Right atrium auricular region (tissue), 2 donors: ENCODE results near the gene CASS4. TPM values are rescaled to one million over a fixed set of nuclear protein-coding genes. Genes with fewer than 3 reads are reported as not detected.

Source experiments
- DNase-seq: peaks from one replicate; pipeline ENCODE4 v3.0.0-alpha.2; 2019; ENCODE audit warnings: low spot score
- H3K27ac ChIP-seq, 2 donors: fragments of 200-600 bp; sonication (generic); 1 replicate in 1 of 2; 2 replicates in 1 of 2; pipeline ENCODE4 v1.5.1; 2016 to 2019
- H3K27me3 ChIP-seq, 2 donors: fragments of 200-600 bp; sonication (generic); one replicate each; pipeline versions ENCODE4 v1.5.1 to v1.6.0; 2017 to 2019
- H3K36me3 ChIP-seq: fragments of 200-600 bp; sonication (generic); one replicate; pipeline ENCODE4 v1.5.1; 2016
- H3K4me1 ChIP-seq, 2 donors: fragments of 200-600 bp; sonication (generic); one replicate each; pipeline versions ENCODE4 v1.5.1 to v1.6.0; 2017 to 2019
- H3K4me3 ChIP-seq, 2 donors: fragments of 200-600 bp; sonication (generic); 1 replicate in 1 of 2; 2 replicates in 1 of 2; pipeline ENCODE4 v1.5.1; 2017 to 2019; ENCODE audit warnings: mild to moderate bottlenecking in 1 of 2, moderate library complexity in 1 of 2
- H3K9me3 ChIP-seq, 2 donors: fragments of 200-600 bp; sonication (generic); one replicate each; pipeline ENCODE4 v1.5.1; 2019
- total RNA-seq, 2 donors: library from RNA; depleted of rRNA; stranded (reverse); fragments of >200 nt; gene quantifications; one replicate each; pipeline ENCODE4 v1.1.0, GENCODE V29; 2016
- TF ChIP-seq, protein P1 (sequence below), 2 donors: fragments of 200-600 bp; sonication (generic); IDR thresholded peaks; one replicate each; pipeline ENCODE4 v1.5.1; 2019; ENCODE audit warnings: antibody characterized with exemption in 2 of 2

The CASS4 gene, protein sequence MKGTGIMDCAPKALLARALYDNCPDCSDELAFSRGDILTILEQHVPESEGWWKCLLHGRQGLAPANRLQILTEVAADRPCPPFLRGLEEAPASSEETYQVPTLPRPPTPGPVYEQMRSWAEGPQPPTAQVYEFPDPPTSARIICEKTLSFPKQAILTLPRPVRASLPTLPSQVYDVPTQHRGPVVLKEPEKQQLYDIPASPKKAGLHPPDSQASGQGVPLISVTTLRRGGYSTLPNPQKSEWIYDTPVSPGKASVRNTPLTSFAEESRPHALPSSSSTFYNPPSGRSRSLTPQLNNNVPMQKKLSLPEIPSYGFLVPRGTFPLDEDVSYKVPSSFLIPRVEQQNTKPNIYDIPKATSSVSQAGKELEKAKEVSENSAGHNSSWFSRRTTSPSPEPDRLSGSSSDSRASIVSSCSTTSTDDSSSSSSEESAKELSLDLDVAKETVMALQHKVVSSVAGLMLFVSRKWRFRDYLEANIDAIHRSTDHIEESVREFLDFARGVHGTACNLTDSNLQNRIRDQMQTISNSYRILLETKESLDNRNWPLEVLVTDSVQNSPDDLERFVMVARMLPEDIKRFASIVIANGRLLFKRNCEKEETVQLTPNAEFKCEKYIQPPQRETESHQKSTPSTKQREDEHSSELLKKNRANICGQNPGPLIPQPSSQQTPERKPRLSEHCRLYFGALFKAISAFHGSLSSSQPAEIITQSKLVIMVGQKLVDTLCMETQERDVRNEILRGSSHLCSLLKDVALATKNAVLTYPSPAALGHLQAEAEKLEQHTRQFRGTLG
- total RNA-seq = 1 to 10 TPM; 2.0 to 2.4 TPM

DNA sequence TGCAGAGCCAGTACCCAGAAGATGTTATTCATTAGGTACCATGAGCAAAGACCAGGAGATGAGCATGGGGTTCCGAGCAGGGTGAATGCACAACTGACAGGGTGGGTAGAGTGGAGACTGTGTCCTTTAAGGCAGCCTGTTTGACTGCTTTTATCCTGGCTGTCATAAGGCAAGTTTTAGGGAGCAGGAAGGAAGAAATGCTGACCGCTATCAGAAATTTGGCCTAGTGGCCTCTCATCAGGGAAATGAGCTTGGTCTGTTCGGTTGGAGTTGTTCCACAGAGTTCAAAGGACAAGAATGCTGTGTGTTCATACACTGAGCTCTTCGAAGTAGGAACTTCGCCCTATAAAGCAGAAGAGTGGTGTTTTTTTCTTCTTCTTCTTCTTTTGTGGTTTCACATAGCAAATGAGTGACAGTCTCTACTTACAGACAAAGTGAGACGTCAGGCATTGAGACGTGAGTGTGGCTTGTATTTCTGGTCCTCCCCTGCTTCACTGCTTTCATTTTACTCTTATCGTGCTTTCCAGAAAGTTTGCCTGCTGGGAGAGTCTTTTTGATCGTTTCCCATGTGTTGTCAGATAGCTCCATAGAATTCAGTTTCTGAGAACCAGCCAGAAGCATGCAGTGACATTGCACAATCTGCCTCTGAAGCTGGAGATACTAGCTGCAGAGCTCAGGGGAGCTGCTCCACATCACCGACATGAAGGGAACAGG lies at the start of gene CASS4:
TSS of gene CASS4 (plus strand) at position 502 of the 714 bp plus-strand sequence. CDS start at position 701, 199 bp downstream.
- Histone ChIP-seq H3K36me3 (peaks cover 7% of the 10 kb centered on the region), H3K27ac (peak within 1 kb of the TSS; percentile 43 to 51), H3K4me3 (peak within 1 kb of the TSS in 1 of 2 donors; percentile 21), H3K9me3 (no peaks in the 10 kb centered on the region), H3K27me3 (no peaks in the 10 kb centered on the region), H3K4me1 (peaks cover 0 to 22% of the 10 kb centered on the region in 2 donors)
- TF ChIP-seq, protein P1, sequence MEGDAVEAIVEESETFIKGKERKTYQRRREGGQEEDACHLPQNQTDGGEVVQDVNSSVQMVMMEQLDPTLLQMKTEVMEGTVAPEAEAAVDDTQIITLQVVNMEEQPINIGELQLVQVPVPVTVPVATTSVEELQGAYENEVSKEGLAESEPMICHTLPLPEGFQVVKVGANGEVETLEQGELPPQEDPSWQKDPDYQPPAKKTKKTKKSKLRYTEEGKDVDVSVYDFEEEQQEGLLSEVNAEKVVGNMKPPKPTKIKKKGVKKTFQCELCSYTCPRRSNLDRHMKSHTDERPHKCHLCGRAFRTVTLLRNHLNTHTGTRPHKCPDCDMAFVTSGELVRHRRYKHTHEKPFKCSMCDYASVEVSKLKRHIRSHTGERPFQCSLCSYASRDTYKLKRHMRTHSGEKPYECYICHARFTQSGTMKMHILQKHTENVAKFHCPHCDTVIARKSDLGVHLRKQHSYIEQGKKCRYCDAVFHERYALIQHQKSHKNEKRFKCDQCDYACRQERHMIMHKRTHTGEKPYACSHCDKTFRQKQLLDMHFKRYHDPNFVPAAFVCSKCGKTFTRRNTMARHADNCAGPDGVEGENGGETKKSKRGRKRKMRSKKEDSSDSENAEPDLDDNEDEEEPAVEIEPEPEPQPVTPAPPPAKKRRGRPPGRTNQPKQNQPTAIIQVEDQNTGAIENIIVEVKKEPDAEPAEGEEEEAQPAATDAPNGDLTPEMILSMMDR (IDR thresholded peaks at IDR 0.05) = no peak
- no peak for DNase-seq

DNA sequence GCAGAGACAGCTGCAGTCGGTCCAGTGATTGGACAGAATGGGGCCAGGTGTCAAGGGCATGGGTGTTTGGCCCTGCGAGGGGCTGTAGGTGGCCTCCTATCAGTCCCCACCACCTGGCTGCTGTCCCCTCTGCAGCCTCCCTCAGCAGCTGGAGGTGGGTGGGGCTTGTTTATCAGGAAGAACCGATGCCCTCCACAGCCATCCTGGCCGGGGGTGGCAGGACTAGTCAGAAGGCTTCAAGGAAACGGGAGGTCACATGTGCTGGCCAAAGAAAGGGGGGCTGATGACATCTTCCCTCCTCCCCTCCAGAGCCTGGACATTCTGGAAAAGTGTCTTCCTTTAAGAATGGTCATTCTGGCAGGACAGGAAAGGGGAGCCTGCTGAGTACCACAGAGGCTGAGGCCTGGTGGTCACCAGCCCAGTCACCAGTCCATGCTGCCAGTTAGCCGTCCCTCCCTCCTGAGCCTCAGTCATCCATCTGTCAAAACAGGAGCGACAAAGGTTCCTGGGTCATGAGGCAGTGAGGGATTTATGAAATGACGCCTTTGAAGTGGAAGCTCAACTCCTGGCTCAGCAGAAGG lies 49.1 kb upstream of the CASS4 start:
- Histone ChIP-seq H3K27ac (no peak overlapping the region), H3K9me3 (no peaks in the 10 kb centered on the region), H3K36me3 (peaks cover 24% of the 10 kb centered on the region), H3K4me1 (peaks cover 0 to 30% of the 10 kb centered on the region in 2 donors), H3K4me3 (no peak overlapping the region), H3K27me3 (no peaks in the 10 kb centered on the region)
- TF ChIP-seq, protein P1 (IDR thresholded peaks at IDR 0.05) = no peak
- DNase-seq = no peak

- Histone ChIP-seq H3K27me3 (no peaks in the 10 kb centered on the region), H3K4me3 (no peak overlapping the region), H3K36me3 (peaks cover 24% of the 10 kb centered on the region), H3K4me1 (peaks cover 0 to 30% of the 10 kb centered on the region in 2 donors), H3K9me3 (no peaks in the 10 kb centered on the region), H3K27ac (no peak overlapping the region)
- DNase-seq = no peak
- TF ChIP-seq, protein P1 (IDR thresholded peaks at IDR 0.05) = no peak
Observed at GRCh38 chr20:56363491-56363890, 48.6 kb upstream of the CASS4 start.

- DNase-seq = no peak
- Histone ChIP-seq H3K27me3 (no peaks in the 10 kb centered on the region), H3K9me3 (no peaks in the 10 kb centered on the region), H3K27ac (no peak overlapping the region), H3K4me1 (peaks cover 0 to 2% of the 10 kb centered on the region in 2 donors), H3K36me3 (peaks cover 24% of the 10 kb centered on the region), H3K4me3 (no peak overlapping the region)
- TF ChIP-seq, protein P1 (IDR thresholded peaks at IDR 0.05) = no peak
Observed at GRCh38 chr20:56368351-56369134, 43.5 kb upstream of the CASS4 start.

DNA sequence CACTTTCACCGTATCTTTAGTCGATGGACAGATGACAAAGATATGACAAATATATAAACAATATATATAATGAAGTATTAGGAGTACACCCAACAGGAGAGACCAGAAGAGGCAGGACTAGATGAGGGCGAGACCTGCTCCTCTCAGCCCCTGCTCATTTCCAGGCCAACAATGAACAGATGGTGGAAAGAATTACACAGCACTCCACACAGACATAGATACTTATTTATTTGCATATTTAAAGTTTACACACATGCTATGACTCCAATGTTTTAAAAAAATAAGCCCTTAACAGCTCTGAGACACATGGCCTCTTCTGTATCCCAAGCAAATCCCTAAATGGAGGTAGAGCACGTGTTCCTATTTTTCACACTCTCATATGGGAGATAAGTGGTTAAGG lies 42.9 kb upstream of the CASS4 start:
- no peaks in the 10 kb centered on the region for H3K9me3 ChIP-seq
- peaks cover 24% of the 10 kb centered on the region for H3K36me3 ChIP-seq
- no peak for DNase-seq
- H3K4me1 ChIP-seq = no peaks in the 10 kb centered on the region
- no peaks in the 10 kb centered on the region for H3K27me3 ChIP-seq
- H3K4me3 ChIP-seq = no peak overlapping the region
- H3K27ac ChIP-seq = no peak overlapping the region
- TF ChIP-seq, protein P1 (IDR thresholded peaks at IDR 0.05) = no peak
